ENCODE data around the gene RFESD. TPM values are rescaled to one million over a fixed set of nuclear protein-coding genes. Genes with fewer than 3 reads are reported as not detected.
"Not testable (repeated sequence)": the region's sequence is repeated elsewhere in the genome, so short reads cannot be mapped to it uniquely, and the experiment has no call there.

Gene RFESD
- total and polyA plus RNA-seq, 7 donors, result 1.2 to 4.9 (median 1.7) TPM; not detected in 1

GRCh38 chr5:95697781-95698681 lies 51.5 kb downstream of the RFESD start:
- H3K36me3 ChIP-seq, result no peaks in the 10 kb centered on the region
- 25 to 78% methylated on average over 7 of the region's 7 CpGs for WGBS, 2 donors
- peaks cover 0 to 5% (median 0%) of the 10 kb centered on the region in 4 donors for H3K4me1 ChIP-seq
- H3K27me3 ChIP-seq, result no peaks in the 10 kb centered on the region
- intact Hi-C loops (cut with DNase I), result no loop called here
- H3K27ac ChIP-seq, result no peak overlapping the region
- no peaks in the 10 kb centered on the region for H3K9me3 ChIP-seq
- no peak overlapping the region for H3K4me3 ChIP-seq
- DNase-seq, result no peak
- TF ChIP-seq POLR2A (IDR thresholded peaks at IDR 0.05) (no peak), POLR2AphosphoS5 (IDR thresholded peaks at IDR 0.05) (no peak), CTCF (IDR thresholded peaks at IDR 0.05) (no peak), EP300 (IDR thresholded peaks at IDR 0.05) (no peak)

GRCh38 chr5:95699337-95699736 lies 52.8 kb downstream of the RFESD start:
- H3K27ac ChIP-seq, result no peak overlapping the region
- no peaks in the 10 kb centered on the region for H3K9me3 ChIP-seq
- no peak for DNase-seq
- TF ChIP-seq EP300 (IDR thresholded peaks at IDR 0.05) (no peak), POLR2A (IDR thresholded peaks at IDR 0.05) (no peak), CTCF (IDR thresholded peaks at IDR 0.05) (no peak), POLR2AphosphoS5 (IDR thresholded peaks at IDR 0.05) (no peak)
- H3K4me1 ChIP-seq, result peaks cover 0 to 5% (median 0%) of the 10 kb centered on the region in 4 donors
- H3K36me3 ChIP-seq, result no peaks in the 10 kb centered on the region
- no peaks in the 10 kb centered on the region for H3K27me3 ChIP-seq
- 98% methylated on average over 1 of the region's 1 CpG for WGBS, 2 donors
- intact Hi-C loops (cut with DNase I), result no loop called here
- H3K4me3 ChIP-seq, result no peak overlapping the region

GRCh38 chr5:95701074-95701473 lies 54.5 kb downstream of the RFESD start:
- H3K4me1 ChIP-seq, result peaks cover 0 to 5% (median 0%) of the 10 kb centered on the region in 4 donors
- intact Hi-C loops (cut with DNase I), result no loop called here
- no peak overlapping the region for H3K27ac ChIP-seq
- H3K36me3 ChIP-seq, result no peaks in the 10 kb centered on the region
- TF ChIP-seq POLR2AphosphoS5 (IDR thresholded peaks at IDR 0.05) (no peak), EP300 (IDR thresholded peaks at IDR 0.05) (no peak), CTCF (IDR thresholded peaks at IDR 0.05) (no peak), POLR2A (IDR thresholded peaks at IDR 0.05) (no peak)
- H3K27me3 ChIP-seq, result no peaks in the 10 kb centered on the region
- H3K4me3 ChIP-seq, result no peak overlapping the region
- H3K9me3 ChIP-seq, result no peaks in the 10 kb centered on the region
- no peak for DNase-seq

- Histone ChIP-seq H3K9me3 (no peaks in the 10 kb centered on the region), H3K4me1 (peaks cover 0 to 5% (median 0%) of the 10 kb centered on the region in 4 donors), H3K36me3 (no peaks in the 10 kb centered on the region), H3K4me3 (no peak overlapping the region), H3K27me3 (no peaks in the 10 kb centered on the region), H3K27ac (no peak overlapping the region)
- WGBS, 2 donors, result 87 to 88% methylated on average over 1 of the region's 1 CpG
- no peak for TF ChIP-seq POLR2AphosphoS5 (IDR thresholded peaks at IDR 0.05)
- no peak for TF ChIP-seq CTCF (IDR thresholded peaks at IDR 0.05)
- TF ChIP-seq EP300 (IDR thresholded peaks at IDR 0.05), result no peak
- no peak for TF ChIP-seq POLR2A (IDR thresholded peaks at IDR 0.05)
- no peak for DNase-seq
- intact Hi-C loops (cut with DNase I), result no loop called here
These were observed 57.6 kb downstream of the RFESD start for GRCh38 chr5:95704150-95704549.

- not testable (repeated sequence) for H3K36me3 ChIP-seq
- 95 to 96% methylated on average over 4 to 5 of the region's 5 CpGs for WGBS, 2 donors
These were observed 59.6 kb downstream of the RFESD start for GRCh38 chr5:95706196-95706595.

More at GRCh38 chr5:95706196-95706595, 59.6 kb downstream of the RFESD start:
- DNase-seq; intact Hi-C loops (cut with DNase I); H3K27ac ChIP-seq; H3K27me3 ChIP-seq; H3K4me1 ChIP-seq; H3K9me3 ChIP-seq; H3K4me3 ChIP-seq: not testable (repeated sequence)

Data from sigmoid colon (tissue), 7 donors.